ENCODE measurements around the gene DEF6.
"Not testable (repeated sequence)": the region's sequence is repeated elsewhere in the genome, so short reads cannot be mapped to it uniquely, and the experiment has no call there.

Gene DEF6

DNA sequence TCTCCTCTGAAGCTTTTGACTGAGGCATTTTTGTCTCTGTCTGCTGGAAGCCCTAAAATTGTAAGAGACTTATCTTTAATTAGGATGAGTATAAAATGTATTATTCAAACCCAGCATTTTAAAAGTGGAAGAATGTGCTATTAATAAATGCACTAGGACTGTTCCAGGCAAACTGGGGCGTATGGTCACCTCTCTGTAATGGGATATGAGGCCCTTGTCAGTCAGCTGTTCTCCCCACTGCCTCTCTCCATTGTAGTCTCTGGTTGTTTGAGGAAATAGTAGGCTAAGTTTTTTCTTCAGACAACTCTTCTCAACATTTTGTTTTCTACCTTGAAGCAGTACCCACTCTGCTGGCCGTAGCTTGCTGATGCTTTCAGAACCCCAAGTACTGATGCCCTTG is 14.3 kb upstream of the DEF6 start:
- no peak for FAIRE-seq

DNA sequence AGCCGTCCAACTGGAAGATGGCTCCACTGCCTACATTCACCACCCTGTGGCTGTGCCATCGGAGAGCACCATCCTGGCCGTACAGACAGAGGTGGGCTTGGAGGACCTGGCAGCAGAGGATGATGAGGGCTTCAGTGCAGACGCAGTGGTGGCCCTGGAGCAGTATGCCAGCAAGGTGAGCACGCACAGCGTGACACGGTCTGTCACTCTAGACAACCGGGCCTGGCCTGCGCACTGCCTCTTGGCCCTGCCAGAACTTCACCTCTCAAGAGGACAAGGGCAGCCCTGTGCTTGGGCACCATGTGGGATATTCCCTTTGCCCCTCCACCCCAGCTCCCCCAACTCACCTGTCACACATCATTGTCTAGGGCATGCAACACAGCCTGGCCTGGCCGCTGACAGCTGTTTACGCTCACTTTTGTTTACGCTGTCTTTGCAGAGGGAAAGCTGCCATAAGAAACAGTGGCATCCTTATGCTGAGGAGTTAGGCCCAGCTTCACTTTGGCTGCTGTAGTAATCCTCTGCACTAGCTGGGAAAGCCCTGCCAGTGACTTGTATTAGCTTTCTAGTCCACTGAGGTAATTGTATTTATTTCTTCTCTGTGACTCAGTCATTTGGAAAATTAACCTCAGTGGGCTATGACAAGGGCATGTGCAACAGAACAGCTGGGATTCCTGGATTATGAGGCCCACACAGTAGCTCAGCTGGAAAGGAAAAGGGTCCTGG is 9.8 kb upstream of the DEF6 start:
- no peak for FAIRE-seq

GRCh38 chr6:35288834-35289233 is 8.8 kb upstream of the DEF6 start:
- FAIRE-seq = no peak

DNA sequence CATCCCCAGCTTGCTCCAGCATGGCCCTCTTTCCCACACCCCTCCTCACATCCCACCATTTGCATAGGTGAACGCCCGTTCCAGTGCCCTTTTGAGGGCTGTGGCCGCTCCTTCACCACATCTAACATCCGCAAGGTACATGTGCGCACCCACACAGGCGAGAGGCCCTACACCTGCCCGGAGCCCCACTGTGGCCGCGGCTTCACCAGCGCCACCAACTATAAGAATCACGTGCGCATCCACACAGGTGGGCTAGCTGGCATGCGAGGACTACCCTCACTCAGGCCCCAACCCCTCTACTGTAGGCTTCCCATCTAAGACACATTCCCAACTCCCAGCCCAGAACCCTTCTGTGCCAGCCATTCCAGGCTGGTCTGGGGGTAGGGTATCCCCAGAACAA is 6.1 kb upstream of the DEF6 start:
- no peak for FAIRE-seq

DNA sequence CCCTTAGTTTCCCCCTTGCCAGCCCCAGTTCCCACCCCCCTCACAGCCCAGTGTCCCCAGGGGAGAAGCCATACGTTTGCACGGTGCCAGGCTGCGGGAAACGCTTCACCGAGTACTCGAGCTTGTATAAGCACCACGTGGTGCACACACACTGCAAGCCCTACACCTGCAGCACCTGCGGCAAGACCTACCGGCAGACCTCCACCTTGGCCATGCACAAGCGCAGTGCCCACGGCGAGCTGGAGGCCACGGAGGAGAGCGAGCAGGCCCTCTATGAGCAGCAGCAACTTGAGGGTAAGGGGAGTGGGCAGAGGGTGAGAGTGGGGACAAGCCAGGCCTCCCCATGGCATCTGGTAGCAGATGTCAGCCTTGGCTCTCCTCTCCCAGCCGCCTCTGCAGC is 5.1 kb upstream of the DEF6 start:
- FAIRE-seq = no peak

GRCh38 chr6:35293681-35294080 is 3.9 kb upstream of the DEF6 start:
- no peak for FAIRE-seq

DNA sequence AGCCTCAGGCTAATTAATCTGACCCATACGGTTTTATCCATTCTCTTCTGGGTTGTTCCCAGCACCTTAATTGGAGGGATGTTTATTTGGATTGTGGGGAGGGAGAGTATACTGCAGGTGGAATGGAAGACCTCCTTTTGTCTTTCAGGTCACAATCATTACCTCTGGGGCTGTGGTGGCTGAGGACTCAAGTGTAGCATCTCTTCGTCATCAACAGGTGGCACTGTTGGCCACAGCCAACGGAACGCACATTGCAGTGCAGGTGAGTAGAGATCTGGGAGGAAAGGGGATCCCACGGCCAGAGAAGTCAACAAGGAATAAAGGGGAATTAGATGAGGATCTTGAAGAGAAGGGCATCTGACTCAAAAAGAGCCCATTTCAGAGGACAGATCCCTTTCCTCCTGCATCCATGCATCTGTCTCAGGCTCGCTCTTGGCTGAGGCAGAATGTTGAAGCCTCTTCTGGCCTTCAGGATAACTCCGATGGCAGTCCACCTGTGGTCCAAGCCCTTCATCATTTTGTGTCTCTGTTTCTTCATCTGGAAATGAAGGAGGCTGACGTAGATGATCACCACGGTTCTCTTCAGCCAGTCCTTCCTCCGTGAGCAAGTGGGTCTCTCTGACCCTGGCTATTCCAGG is 3.2 kb upstream of the DEF6 start:
- no peak for FAIRE-seq

- no peak for FAIRE-seq
Observed at GRCh38 chr6:35295036-35295435, 2.6 kb upstream of the DEF6 start.

DNA sequence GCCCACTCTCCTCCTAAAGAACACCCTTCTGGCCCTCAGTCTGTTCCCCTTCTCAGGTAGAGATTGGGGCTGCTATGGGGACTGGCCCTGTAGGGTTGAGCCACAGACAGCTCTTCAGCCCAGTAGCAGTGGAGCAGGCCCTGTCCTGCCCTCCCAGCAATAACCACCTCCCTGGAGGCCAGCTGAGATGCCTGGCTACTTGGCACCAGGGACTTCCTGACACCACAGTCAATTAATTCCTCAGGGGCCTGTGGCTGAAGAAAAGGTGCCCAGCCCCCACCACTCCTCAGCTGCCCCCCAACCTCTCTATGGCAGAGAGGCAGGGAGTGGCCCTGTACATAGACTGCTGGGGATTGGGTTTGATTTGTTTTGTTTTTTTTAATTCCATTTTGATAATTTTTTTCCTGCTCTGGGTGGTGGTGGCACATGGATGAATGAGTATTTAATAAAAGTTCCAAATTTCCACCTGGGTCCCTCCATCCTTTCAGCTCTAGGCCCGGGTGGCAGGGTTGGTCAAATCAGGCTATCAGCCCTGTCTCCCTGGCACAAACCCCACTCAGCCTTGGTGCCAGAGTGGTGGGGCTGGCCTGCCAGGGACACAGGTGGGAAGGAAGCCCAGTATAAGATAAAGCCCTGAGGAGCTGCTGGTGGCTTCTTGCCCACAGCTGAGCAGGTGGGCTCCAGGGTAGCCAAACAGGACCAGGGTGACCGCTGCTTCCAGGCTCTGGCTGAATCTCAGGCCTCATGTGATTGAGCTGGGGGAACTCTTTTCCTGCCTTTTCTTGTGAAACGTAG is 1.9 kb upstream of the DEF6 start:
- no peak for FAIRE-seq

GRCh38 chr6:35296931-35297600 is 552 bp upstream of the DEF6 start:
- FAIRE-seq = no peak

- no peak for FAIRE-seq
Observed at GRCh38 chr6:35298625-35299140, 1.1 kb downstream of the DEF6 start.

- FAIRE-seq = no peak
Observed at GRCh38 chr6:35299674-35300073, 2.1 kb downstream of the DEF6 start.

DNA sequence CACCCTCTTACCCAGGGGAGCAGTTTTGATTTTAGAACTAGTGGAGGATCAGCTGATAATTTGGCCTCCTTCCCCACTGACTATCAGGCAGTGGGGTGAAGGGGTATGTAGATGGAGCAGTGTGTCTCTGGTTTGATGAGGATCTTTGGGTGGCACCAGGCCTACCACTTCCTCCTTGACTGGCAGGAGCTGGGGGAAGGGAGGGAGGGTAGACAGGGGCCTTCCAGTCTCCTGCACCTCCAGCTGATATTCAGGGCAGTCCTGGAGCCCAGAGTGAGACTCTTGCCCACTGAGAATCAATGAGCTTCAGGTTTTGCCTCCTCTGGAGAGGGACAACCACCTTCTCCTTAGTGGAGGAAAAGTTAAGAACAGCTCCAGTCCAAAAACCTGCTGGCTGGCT is 3.2 kb downstream of the DEF6 start:
- FAIRE-seq = no peak

DNA sequence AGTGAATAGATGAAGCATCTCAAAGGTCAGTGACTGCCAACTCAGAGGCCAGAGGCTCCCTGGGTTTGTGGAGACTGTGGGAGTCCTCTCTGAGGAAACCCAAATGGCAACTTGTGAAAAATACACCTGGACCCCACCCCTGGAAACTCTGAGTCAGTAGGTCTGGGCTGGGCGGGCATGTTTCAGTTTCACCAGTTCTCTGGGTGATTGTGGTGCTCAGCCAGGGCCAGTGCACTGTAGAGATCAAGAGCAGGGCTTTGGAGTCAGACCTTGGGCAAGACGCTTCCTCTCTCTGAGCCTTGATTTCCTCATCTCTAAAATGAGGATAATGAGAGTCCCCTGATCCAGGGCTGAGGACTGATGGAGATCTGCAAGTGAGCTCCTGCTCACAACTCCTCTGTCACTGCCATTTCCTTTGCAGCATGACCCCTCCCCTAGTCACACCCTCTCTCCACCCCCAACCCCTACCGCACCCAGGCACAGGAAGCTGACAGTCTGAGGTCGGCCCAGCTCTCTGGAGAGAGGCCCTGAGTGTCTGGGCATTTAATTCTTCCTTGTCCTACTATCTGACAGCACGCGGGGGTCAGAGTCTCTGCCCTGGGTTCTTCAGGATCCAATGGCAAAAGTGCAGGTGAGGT is 5.1 kb downstream of the DEF6 start:
- FAIRE-seq = no peak

DNA sequence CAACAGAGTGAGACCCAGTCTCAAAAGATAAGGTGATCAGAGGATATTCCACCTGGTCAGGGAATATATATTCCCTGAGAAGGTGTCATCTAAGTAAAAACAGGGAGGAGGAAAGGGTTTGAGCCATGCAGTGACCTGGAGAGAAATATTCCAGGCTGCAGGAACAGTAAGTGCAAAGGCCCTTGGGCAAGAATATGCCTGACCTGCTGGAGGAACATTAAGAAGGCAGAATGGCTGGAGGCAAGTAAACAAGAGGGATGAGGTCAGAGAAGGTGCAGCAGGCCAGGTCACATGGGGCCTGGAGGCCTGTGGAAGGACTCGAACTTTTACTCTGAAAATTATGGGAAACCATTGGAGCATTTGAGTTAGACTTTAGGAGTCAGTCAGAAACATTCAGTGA is 6.7 kb downstream of the DEF6 start:
- no peak for FAIRE-seq

DNA sequence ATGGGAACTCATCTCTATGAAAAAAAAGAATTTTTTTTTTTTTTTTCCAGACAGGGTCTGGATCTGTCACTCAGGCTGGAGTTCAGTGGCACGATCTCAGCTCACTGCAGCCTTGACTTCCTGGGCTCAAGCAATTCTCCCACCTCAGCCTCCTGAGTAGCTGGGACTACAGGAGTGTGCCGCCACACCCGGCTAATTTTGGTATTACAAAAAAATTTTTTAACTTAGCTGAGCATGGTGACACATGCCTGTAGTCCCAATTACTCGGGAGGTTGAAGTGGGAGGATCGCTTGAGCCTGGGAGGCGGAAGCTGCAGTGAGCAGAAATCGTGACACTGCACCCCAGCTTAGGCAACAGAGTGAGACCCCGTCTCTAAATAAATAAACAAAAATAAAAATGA is 7.5 kb downstream of the DEF6 start:
- FAIRE-seq = no peak

DNA sequence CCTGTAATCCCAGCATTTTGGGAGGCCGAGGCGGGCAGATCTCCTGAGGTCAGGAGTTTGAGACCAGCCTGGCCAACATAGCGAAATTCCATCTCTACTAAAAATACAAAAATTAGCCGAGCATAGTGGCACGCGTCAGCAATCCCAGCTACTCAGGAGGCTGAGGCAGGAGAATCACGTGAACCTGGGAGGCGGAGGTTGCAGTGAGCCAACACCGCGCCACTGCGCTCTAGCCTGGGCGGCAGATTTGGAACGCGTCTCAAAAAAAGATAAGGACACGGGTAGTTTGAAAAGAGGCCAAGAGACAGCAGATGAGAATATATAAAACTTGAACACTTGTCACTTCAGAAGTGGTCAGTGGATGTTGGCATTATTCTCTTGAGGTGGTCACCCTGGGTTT is 9.5 kb downstream of the DEF6 start:
- not testable (repeated sequence) for FAIRE-seq

DNA sequence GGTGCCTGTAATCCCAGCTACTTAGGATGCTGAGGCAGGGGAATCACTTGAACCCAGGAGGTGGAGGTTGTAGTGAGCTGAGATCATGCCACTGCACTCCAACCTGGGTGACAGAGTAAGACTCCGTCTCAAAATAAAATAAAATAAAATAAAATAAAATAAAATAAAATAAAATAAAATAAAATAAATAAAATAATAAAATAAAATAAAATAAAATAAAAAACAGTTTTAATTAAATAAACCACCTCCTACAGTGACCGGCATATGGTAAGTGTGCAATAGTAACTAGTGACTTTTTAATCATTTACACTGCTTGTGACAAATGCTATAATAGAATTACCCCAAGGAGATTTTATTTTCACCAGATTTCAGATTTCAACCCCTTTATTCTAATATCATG is 10.9 kb downstream of the DEF6 start:
- FAIRE-seq = not testable (repeated sequence)

GRCh38 chr6:35309611-35310264 is 12.1 kb downstream of the DEF6 start:
- FAIRE-seq = no peak

- no peak for FAIRE-seq
Observed at GRCh38 chr6:35310265-35310831, 12.7 kb downstream of the DEF6 start.

GRCh38 chr6:35311390-35312075 is 13.9 kb downstream of the DEF6 start:
- no peak for FAIRE-seq
